Stimulated activated CD8-positive, alpha-beta memory T cell treated with anti-CD3 and anti-CD28 coated beads, Interleukin-2, amount 100 ng/mL, for 48 hours (primary cell): Measurements from ENCODE around the gene FAIM2.

ENCODE experiments used
- DNase-seq, 2 donors: peaks; one replicate each; pipeline ENCODE4 v3.0.0-alpha.2; 2020; ENCODE audit warnings: low read depth in 2 of 2

Gene FAIM2

DNA sequence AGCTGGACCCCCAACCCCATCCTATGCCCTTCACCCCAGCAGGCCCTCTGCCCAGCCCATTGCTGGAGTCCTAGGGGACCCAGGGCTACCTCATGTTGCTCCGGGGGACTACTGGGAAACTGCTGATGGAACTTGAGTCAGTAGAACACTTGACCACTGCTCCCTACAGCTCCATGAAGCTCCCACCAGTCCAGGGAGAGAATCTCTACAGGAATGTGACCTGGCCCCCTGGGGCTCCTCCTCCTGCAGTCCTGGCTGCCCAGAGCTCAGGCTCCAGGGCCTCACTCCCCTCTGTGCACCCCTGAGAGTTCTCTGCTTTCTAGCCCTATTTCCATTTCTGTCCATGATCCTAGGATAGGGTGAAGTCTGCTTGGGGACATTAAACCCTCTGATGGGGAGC lies 36.0 kb upstream of the FAIM2 start:
- DNase-seq = no peak

DNA sequence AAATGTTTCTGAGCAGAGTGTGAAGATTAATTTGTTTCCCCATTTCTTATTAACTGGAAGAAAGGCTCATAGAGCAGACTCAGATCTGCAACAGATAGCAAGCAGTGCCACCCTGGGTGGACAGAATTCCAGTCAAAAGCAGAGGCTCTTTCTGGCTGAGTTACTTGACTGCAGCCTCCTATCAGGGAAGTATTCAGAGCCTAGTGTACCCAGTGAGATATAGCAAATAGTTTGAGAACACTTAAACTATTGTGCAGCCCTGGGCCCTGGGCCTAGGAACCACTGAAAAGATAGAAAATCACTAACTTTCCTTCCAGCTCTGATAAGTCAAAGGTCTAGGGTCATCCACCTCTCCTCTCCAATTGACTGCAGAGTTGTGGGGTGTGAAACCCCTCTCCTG lies 35.6 kb upstream of the FAIM2 start:
- DNase-seq = no peak

DNA sequence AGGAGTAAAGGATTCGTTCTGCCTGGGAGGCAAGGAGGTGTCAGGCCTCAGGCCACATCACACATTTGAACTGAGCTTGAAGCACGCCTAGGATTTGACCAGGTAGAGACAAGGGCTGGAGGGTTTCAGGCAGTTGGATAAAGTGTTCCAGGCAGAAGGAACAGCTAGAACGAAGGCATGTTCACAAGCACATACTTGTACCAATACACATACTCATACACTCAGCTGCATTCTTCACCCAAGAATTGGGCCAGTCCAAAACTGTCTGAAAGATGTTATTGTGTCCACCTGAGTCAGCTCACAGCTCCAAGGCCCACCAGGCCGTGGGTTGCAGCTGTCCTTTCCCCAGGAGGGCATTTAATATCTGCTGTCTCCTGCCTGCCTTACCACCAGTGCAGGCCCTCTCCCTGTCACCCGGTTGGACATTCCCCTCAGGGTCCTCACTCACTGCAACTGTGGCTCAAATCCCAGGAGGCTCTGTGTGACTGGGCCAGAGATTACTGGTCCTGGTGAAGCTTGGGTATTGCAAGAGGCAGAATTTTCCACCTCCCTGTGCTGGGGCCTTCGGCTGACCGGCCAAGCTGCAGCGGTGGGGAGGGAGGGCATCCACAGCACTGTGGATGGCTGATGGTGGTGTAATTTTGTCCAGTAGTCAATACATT lies 34.1 kb upstream of the FAIM2 start:
- DNase-seq = no peak

DNA sequence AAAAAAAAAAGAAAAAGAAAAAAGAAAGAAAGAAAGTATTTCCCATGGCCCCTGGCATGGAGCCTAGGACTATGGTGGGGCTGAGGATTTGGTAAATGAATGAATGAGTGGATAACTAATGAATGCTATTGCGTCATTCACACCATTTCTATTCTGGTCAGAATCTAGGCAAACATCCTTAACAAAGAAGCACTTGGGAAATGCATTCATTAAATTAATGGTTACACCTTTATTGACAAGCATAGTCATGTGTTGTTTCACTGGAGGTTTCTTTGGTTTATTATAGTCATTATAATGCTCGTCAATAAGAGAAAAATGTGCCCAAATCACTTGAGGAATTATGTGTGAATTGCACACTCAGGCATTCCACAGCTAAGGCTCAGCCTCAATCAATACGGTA lies 33.2 kb upstream of the FAIM2 start:
- no peak for DNase-seq

DNA sequence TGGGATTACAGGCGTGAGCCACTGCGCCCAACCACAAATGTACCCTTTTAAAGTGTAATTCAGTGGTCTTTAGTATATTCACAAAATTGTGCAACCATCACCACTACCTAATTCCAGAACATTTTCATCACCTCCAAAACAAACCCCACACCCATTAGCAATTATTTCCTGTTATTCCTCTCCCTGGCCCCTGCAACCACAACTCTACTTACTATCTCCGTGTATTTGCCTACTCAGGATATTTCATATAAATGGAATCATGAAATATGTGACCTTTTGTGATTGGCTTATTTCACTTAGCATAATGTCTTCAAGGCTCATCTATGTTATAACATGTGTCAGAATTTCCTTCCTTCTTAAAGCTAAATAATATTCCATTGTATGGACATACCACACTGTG lies 30.8 kb upstream of the FAIM2 start:
- no peak for DNase-seq

DNA sequence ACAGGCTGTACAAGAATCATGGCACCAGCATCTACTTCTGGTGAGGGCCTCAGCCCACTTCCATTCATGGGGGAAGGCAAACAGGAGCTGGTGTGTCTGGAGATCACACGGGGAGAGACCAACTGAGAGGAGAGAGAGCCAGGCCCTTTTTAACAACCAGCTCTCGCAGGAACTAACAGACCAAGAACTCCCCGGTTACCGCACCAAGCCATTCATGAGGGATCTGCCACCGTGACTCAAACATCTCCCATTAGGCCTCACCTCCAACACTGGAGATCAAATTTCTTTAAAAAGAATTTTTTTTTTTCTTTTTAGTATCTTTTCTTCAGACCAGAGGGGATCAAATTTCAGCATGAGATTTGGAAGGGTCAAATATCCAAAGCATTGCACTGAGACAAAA lies 30.1 kb upstream of the FAIM2 start:
- no peak for DNase-seq

DNA sequence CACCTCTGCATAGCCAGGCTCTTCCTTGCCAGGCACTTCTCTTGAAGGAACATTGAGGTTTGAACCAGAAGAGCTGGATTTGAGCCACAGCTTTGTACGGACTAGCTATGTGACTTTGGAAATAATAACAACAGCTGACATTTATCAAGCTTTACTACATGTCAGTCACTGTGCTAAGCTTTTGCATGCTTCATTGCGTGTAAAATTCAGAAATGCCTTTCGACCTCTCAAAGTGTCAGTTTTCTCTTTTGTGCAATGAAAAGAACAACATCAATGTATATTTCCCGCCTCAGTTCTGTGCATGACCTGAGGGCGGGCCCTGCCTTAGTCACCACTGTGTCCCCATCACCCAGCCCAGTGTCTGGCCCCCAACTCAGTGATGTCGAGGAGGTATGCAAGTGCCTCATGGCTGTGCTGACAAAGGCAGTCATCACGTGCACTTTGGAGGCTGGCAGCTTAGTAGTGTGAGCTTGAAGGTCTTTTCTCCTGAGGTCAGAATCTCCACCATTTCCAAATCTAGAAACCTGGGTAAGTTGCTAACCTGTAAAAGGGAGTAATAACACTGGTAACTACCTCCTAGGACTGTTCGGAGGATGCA lies 28.9 kb upstream of the FAIM2 start:
- no peak for DNase-seq

DNA sequence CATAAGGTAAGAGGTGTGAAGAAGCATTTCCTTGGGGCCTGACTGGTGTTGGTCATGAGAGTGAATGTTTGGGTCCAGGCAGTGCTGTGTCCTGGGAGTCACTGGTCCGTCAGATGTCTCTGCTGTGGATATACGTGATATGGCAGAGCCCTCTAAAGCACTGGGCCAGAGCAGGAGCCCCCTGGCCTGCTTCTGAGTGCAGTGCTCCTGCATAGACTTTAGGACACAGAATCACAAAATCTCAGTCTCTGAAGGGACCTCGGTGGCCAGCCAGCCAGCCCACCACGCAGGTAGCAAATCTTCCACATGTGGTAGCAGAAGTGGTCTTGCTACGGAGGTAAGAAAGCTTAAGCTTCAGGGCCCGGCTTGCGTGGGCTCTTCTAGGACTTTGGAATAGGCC lies 28.3 kb upstream of the FAIM2 start:
- DNase-seq = no peak

DNA sequence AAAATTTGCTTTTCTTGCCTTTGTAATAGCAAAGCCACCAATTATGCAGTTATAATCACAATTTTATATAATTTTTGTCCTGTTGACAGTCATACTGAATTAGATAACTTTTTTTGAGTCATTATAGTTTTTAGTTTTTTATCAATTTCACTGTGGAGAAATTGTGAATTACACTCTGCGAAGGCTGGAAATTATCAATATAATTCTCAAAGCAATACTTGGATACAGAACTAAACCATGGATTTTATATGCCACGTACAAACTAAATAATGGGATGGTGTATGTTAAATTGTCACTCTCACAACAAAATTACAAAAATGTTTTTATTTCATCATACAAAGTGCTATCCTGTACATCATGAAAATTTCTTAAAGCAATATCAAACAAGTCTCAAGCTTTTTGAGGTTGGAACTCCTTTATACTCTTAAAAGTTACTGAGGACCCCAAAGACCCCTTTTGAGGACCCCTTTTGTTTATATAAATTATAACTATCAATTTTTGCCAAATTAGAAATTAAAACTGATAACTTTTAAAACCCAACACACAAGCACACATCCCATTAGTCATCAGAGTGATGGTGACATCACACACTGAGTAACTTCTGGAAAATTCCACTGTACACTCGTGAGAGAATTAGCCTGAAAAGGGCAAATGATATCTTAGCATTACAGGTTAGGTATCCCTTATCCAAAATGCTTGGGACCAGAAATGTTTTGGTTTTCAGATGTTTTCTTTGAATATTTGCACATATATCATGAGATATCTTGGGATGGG lies 27.0 kb upstream of the FAIM2 start:
- DNase-seq = no peak

DNA sequence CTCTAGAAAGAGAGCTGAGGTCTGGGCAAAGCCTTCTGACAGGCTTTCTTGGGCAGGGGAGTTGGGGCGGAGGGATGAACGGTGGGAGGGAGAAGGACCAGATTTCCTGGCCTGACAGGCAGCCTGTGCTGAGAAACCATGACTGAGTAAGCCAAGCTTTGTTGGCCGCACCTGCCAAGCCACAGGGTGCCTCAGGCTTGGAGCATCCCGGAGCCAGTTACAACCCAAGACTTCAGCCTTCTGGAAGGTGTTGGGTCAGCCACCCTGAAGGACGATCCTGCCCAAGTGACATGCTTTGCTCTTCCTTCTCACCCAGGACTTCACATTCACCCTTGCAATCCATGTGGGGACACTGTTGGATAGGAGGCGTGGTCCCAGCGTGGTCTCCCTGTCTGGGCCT lies 25.9 kb upstream of the FAIM2 start:
- no peak for DNase-seq

DNA sequence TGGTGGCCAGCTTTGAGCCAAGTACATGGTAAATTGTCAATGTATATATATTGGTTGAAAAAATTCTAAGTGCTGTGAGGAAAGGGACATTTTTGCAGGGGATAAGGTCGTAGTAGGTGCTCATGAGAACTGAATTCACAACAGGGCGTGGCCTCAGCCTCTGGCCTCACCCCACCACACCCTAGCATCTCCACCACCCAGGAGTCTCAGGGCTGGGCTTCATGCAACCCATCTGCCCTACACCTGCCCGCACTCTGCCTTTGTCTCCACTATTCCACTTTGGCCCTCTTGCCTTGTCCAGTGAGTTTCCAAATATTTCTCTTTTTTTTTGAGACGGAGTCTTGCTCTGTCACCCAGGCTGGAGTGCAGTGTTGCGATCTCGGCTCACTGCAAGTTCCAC lies 24.8 kb upstream of the FAIM2 start:
- DNase-seq = no peak

DNA sequence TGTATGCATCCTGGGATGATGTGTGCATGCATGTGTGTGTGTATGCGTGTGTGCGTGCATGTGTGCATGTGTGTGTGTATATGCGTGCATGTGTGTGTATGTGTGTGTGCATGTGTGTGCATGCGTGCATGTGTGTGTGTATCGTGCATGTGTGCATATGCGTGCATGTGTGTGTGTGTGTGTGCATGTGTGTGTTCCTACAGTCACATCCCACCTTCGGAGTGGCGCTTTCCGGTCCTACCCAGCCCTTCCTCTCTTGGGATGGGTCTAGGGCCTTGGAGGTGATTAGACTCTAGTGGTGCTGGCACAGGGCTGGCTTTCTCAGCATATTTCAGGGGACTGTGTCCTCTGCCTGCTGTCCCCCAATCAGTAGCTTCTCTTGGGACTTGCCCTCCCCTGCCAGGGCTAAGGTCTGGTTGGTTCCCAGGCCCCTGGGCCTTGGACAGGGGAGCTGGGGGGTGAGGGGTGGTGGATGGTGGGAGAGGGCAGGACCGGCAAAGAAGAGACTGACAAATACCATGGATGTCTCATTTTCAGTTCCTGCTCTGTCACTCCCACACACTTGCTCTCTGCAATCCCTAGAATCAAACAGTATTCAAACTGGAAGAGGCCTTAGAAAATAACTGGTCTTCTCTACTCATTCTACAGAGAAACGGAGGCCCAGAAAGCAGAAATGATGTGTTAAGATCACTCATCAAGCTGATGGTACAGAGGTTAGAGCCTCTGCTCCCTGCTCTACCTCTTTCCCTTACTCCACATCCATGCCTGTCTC lies 21.9 kb upstream of the FAIM2 start:
- no peak for DNase-seq

DNA sequence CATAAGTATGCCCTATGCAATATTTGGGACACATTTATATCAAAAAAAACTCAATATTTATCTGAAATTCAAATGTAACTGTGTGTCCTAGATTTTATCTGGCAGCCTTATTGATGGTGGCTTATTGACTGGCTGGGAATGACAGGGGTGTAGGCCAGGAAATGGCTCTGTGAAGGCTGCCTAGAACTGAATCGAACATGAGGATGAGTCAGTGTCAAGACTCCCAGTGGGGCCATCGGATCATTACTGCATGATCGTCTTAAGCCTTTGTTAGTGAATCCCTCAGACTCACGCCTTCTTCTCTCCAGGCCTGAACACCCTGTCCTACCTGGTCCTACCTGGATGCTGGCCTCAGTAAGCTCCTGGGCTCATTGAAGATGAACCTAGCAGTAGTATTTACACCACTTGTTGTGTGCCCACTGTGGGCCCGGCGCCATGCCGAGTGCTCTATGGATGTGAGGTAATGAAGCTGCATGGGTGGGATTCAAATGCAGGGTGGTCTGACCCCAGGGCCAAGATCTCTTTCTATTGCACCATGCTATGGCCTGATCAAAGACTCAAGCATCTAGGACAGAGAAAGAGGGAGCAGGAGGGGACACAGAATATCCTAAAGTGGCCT lies 21.0 kb upstream of the FAIM2 start:
- DNase-seq = no peak

DNA sequence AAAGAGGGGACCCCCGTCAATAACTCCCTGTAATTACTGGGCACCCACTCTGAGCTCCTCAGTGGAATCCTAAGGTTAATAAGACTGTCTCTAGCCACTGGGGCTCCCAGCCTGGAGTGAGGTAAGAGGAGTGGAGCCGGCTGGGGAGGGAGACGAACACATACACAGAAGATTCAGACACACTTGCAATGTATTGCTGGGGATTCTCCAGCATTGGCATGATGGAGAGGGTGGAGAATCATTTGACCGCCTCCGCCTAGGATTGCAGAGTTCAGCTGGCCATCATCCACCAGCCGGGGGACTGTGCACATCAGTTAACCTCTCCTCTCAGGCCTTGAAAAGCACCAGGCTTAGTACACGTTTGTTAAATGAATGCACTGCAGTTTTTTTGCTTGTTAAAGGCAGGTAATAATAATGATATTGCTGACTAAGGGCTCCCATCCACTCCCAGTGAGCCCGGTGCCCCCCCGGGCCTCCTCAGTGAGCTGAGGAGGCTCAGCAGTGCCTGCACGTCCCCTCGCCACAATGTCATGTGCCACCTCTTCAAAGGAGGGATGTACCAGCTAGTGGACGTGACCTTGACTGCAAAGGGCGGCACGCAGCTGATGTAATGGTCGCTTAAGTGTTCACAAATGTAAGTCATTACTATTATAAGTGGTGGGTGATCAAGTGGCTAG lies 20.3 kb upstream of the FAIM2 start:
- DNase-seq = no peak

DNA sequence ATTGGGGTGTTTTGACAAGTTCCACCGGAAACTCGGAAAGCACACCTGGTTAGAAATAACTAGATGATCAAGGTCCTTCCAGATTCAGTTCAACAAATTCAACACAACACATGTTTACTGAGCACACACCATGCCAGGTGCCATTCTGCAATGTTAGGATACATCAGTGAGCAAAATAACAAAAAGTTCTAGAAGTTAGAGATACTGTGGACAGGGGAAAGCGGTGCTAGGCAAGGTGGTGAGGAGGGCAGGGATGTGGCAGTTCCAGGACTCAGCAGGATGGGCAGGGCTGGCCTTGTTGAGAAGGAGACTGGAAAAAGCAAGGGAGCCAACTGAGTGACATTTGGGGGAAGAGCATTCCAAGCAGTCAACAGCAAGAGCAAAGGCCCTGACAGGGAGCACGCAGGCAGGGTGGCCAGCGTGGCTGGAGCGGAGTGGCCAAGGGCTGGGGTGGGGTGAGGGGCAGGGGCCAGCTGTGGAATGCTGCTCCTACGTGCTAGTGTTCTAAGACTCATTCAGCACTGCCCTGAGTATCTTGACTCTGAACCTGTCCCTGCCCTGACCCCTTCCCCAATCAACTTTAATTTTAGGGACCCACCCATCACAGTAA lies 19.4 kb upstream of the FAIM2 start:
- DNase-seq = no peak

DNA sequence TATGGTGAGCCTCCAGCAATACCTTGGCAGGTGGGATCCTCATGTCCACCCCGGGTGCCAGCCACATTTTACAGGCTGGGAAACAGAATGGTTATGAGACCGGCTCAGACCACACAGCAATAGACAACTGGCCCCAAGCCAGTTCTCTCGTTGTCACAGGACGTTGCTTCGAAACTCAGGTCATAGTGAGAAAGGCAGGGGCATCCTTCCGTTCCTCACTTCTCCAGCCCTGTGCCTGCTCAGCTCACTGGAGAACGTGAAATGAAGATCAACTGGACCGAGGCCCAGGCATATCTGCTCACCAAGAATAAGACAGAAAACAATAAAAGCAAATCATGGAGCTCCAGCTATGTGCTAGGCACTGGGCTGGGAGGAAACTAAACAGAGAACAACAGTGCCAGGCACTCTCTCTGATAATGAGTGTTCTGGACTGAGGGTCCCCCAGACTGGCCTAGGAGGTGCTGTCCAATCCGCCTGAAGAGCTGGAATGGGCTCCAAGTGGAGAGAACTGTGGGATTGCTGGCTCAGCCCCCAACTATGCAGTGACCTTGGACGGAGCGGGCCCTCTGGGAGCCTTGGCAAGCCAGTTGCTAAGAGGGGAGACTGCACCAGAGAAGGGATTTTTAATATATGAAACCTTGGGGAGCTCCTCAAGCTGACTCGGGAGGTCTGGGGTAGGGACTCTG lies 18.8 kb upstream of the FAIM2 start:
- no peak for DNase-seq

DNA sequence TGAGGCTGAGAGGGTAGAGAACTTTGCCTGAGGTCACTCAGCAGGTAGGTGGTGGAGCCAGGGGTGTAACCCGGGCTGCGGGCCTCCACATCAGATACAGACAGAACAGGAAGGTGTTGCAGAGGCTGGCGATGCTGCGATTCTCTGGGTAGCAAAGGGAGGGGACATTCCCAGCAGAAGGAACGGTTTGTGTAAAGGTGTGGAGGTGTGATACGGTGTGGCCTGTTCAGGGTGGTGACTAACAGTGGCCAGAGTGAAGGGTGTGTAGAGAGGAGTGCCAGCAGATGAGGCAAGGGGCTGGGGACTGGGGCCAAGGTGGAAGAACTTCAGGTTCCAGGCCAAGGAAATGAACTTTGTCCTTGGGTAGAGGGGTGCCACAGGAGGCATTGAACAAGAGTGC lies 18.2 kb upstream of the FAIM2 start:
- no peak for DNase-seq

DNA sequence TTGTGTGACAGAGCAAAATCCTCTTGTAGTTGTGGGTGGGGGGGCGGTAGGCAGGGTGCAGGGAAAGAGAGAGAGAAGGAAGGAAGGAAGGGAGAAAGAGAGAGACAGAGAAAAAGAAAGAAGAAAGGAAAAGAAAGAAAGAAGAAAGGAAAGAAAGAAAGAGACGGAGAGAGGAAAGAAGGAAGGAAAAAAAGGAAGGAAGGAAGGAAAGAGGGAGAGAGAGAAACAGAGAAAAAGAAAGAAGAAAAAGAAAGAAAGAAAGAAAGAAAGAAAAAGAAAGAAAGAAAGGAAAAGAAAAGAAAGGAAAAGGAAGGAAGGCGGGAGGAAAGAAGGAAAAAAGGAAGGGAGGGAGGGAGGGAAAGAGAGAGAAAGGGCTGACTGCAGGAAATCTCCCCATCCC lies 17.6 kb upstream of the FAIM2 start:
- no peak for DNase-seq

DNA sequence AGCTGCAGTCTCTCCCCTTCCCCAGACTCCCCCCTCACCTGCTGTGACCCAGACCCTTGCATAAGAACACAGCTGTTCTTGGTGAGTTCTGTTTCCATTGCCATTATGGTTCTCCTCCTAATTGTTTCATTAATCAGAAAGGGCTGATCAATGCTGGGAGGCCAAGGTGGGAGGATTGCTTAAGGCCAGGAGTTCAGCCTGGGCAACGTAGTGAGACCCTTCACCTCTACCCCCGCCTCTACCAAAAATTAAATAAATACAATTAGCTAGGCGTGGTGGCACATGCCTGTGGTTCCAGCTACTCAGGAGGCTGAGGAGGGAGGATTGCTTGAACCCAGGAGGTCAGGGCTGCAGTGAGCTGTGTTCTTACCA lies 17.2 kb upstream of the FAIM2 start:
- DNase-seq = no peak

DNA sequence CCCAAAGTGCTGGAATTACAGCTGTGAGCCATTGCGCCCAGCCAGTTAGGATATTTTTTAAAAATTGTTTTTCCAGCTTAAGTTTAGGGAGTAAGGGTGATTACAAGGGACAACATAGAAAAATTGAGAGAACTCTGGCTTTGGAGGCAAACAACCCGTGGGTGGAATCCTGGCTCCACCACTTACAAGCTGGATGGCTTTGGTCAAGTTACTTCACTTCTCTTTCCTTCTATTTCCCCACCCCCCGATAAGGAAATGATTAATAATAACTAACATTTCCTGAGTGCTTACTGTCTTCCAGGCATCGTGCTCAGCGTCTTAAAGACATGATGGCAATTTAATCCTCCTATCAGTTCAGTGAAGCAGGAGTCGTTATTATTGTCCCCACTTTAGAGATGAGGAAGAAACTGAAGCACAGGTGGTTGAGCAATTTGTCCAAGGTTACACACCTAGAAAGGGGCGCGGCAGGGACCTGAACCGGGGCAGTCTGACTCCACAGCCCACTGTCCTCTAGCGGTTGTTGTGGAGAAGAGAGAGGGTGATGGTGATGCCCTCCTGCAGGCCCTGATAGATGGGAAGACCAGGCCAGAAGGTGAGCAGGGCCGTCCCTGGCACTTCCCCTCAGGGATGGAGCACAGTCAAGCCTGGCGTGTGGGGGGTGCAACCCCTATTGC lies 16.7 kb upstream of the FAIM2 start:
- no peak for DNase-seq
